Brain microvascular endothelial cell (primary cell): Measurements from ENCODE around the gene C22orf15.

ENCODE experiments used
- DNase-seq: peaks from one replicate; pipeline ENCODE4 v3.0.0-alpha.2; 2020
- H3K27ac ChIP-seq: fragments of 250-450 bp; sonication (Bioruptor Pico); 2 replicates; pipeline ENCODE4 v1.5.1; 2020; ENCODE audit warnings: mild to moderate bottlenecking, moderate library complexity
- H3K27me3 ChIP-seq: fragments of 250-450 bp; sonication (Bioruptor Pico); replicated peaks from 2 replicates; pipeline ENCODE4 v1.5.1; 2020; ENCODE audit warnings: mild to moderate bottlenecking
- H3K36me3 ChIP-seq: fragments of 250-450 bp; sonication (Bioruptor Pico); replicated peaks from 2 replicates; pipeline ENCODE4 v1.5.1; 2020; ENCODE audit warnings: mild to moderate bottlenecking
- H3K4me3 ChIP-seq: 2 replicates; pipeline ENCODE4 v1.5.1; 2011; ENCODE audit warnings: low read depth, mild to moderate bottlenecking, control low read depth, low read length, moderate library complexity
- in situ Hi-C: cut with HindIII; loops from 2 replicates; pipeline ENCODE4 v1.10.0; 2017; ENCODE audit warnings: low sequenced_read_pairs, low pct_ligation_motif_present
- TF ChIP-seq, protein P1 (sequence below): IDR thresholded peaks from 2 replicates; pipeline ENCODE4 v1.5.1; 2011; ENCODE audit warnings: low read depth, mild to moderate bottlenecking, moderate library complexity, low read length, control low read depth, inconsistent platforms; ENCODE audit errors: missing control alignments

Gene C22orf15

DNA sequence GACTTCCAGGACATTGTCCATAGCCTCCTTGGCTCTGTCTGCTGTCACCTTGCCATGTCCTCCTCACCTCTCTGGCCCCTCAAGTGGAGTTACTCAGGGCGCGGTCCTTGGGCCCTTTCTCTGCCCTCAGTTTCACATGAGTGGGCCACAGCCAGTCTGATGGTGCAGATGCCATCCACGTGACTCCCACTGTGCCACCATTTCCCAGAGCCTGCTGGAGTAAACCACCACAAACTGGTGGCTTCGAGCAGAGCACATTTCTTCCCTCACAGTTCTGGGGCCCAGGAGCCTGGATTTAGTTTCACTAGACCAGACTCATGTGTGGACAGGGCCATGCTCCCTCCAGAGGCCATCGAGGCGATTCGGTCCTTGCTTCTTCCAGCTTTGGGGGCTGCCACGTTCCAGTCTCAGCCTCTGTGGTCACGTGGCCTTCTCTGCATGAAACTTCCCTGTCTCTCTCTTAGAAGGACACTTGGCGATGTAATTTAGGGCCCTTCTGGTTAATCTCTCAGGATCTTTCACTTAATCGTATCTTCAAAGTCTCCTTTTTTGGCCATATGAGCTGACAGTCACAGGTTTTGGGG, 38.5 kb downstream of the C22orf15 start:
- no peaks in the 10 kb centered on the region for H3K27me3 ChIP-seq
- DNase-seq = no peak
- TF ChIP-seq, protein P1, sequence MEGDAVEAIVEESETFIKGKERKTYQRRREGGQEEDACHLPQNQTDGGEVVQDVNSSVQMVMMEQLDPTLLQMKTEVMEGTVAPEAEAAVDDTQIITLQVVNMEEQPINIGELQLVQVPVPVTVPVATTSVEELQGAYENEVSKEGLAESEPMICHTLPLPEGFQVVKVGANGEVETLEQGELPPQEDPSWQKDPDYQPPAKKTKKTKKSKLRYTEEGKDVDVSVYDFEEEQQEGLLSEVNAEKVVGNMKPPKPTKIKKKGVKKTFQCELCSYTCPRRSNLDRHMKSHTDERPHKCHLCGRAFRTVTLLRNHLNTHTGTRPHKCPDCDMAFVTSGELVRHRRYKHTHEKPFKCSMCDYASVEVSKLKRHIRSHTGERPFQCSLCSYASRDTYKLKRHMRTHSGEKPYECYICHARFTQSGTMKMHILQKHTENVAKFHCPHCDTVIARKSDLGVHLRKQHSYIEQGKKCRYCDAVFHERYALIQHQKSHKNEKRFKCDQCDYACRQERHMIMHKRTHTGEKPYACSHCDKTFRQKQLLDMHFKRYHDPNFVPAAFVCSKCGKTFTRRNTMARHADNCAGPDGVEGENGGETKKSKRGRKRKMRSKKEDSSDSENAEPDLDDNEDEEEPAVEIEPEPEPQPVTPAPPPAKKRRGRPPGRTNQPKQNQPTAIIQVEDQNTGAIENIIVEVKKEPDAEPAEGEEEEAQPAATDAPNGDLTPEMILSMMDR = no peak
- in situ Hi-C loops = no loop called here
- H3K27ac ChIP-seq = no peak overlapping the region
- no peak overlapping the region for H3K4me3 ChIP-seq
- peaks cover 74% of the 10 kb centered on the region for H3K36me3 ChIP-seq

DNA sequence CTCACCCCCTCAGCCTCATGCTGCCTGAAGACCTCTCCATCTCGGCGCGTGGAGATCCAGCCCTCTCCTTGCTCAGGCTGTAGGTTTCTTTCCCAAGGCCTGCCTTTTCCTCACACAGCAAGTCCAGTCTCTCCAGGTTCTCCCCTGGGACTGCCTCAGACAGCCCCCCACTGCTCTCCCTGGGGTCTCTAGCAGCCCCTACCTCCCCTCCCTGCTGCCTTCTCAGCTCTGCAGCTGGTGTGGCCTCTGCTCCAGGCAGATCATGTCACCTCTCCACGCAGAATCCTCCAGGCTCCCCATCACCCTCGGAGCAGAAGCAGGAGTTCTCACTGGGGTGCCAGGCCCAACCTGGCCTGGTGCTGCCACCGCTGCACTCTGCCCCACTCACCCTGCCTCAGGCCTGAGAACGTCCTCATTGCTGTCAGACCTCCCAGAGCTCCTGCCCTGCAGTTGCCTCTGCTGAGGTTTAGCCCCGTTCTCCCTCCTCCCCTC, 39.1 kb downstream of the C22orf15 start:
- in situ Hi-C loops = no loop called here
- Histone ChIP-seq H3K4me3 (no peak overlapping the region), H3K27ac (no peak overlapping the region), H3K27me3 (no peaks in the 10 kb centered on the region), H3K36me3 (peaks cover 74% of the 10 kb centered on the region)
- DNase-seq = no peak
- TF ChIP-seq, protein P1 = no peak

DNA sequence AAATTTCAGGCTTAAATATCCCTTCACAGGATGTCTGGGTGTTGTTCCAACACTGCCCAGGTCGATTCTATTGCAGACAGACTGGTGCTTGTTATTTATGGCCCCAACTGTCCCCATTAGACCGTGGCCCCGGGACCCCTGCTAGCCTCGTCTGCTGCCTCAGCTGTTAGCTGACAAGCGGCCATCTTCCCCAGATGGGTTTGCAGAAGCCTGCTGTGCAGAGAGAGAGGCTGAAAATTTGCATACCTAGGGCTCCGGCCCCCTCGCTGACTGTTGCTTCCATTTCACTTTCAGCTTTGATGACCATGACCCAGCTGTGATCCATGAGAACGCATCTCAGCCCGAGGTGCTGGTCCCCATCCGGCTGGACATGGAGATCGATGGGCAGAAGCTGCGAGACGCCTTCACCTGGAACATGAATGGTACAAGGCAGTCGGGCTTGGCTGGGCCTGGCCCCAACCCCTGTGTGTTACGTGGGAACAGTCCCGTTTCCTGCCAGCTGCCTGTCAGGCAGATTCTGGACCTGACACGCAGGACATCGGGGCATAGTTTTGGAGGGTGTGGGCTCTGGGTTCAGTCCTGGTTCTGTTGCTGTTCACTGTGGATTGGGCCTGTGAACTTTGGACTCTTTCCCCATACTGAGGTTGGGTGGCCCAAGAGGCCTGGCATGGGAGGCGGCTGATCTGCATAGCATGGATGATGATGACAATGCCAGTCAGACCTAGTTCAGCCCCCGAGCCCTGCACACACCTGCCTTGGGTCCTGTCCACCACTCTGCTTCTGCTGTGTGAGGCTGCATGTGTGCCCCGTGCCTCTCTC, 40.4 kb downstream of the C22orf15 start:
- no peaks in the 10 kb centered on the region for H3K27me3 ChIP-seq
- peaks cover 74% of the 10 kb centered on the region for H3K36me3 ChIP-seq
- H3K27ac ChIP-seq = no peak overlapping the region
- H3K4me3 ChIP-seq = no peak overlapping the region
- TF ChIP-seq, protein P1 = no peak
- no peak for DNase-seq
- in situ Hi-C loops = no loop called here

DNA sequence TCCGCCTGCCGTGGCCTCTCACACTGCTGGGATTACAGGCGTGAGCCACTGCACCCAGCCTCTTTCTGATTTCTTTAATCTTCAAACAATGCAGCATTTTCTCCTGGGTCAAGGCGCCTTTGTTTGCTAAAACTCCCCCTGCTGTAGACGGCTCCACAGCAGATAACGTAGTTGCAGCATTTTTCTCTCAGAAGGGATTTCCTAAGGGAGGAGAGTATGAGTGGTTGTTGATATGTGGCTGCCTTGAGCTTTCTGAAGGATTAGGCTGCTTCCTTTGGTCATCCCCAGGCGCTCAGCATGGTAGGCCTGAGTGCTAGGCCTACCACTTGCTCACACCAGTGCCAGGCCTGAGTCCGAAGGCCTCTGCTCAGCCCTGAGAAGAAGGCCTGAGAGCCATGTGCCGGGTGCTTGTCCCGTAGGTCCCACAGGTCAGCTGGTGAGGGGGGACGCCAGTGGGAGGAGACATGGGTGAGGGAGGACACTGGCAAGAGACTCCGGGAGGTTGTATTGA, 42.0 kb downstream of the C22orf15 start:
- TF ChIP-seq, protein P1 = no peak
- no peak overlapping the region for H3K4me3 ChIP-seq
- in situ Hi-C loops = no loop called here
- DNase-seq = no peak
- H3K27ac ChIP-seq = no peak overlapping the region
- H3K36me3 ChIP-seq = peaks cover 68% of the 10 kb centered on the region
- H3K27me3 ChIP-seq = no peaks in the 10 kb centered on the region

DNA sequence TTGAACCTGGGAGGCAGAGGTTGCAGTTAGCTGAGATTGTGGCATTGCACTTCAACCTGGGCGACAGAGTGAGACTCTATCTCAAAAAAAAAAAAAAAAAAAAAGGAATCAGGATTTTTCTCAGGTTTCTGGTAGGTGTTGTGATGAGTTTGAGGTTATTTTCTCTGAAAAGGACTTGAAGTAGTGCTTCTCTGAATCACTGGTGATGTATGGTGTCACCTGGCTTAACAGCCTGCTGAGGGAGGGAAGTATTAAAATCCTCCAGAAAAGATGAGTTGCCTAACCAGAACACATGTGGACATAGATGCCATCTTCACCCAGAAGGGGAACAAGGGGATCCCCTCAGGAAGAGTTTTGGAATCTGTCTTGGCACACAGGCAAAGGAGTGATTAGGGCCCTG, 44.0 kb downstream of the C22orf15 start:
- in situ Hi-C loops = no loop called here
- TF ChIP-seq, protein P1 = no peak
- H3K27ac ChIP-seq = no peak overlapping the region
- no peak overlapping the region for H3K4me3 ChIP-seq
- DNase-seq = no peak
- peaks cover 56% of the 10 kb centered on the region for H3K36me3 ChIP-seq
- H3K27me3 ChIP-seq = no peaks in the 10 kb centered on the region
